GM18858 (cell line): ENCODE results near the gene RAPGEF3.
A peak's percentile ranks its signal among the peaks of the same experiment; 100 is the strongest.

Experiments
- ATAC-seq: cut with Tn5 transposase; IDR thresholded peaks from one replicate; pipeline ENCODE4 v1.9.1; 2021; ENCODE audit not compliant: unreplicated experiment

RAPGEF3 gene

GRCh38 chr12:47725893-47726292, 32.8 kb downstream of the RAPGEF3 start:
- ATAC-seq: peak; percentile 91

GRCh38 chr12:47725091-47725772, 33.4 kb downstream of the RAPGEF3 start, which contains the start of gene ENDOU:
Gene ENDOU, minus strand, starts transcription at chr12:47725490. Its CDS starts 77 bp downstream, at chr12:47725413.
- ATAC-seq: no peak

GRCh38 chr12:47722941-47723631, 35.6 kb downstream of the RAPGEF3 start:
- ATAC-seq: no peak

- no peak for ATAC-seq
These were observed 36.4 kb downstream of the RAPGEF3 start for GRCh38 chr12:47722136-47722834.

GRCh38 chr12:47721431-47721973, 37.2 kb downstream of the RAPGEF3 start:
- ATAC-seq: no peak

GRCh38 chr12:47718531-47718930, 40.1 kb downstream of the RAPGEF3 start:
- no peak for ATAC-seq

GRCh38 chr12:47717443-47718193, 41.1 kb downstream of the RAPGEF3 start:
- ATAC-seq: no peak

- ATAC-seq: no peak
These were observed 41.6 kb downstream of the RAPGEF3 start for GRCh38 chr12:47717046-47717442.

GRCh38 chr12:47715877-47716548, 42.7 kb downstream of the RAPGEF3 start:
- ATAC-seq: no peak

- peak; percentile 77 for ATAC-seq
These were observed 43.2 kb downstream of the RAPGEF3 start for GRCh38 chr12:47715393-47715876.

GRCh38 chr12:47714826-47715386, 43.8 kb downstream of the RAPGEF3 start:
- no peak for ATAC-seq

- ATAC-seq: no peak
These were observed 46.5 kb downstream of the RAPGEF3 start for GRCh38 chr12:47712171-47712570.

GRCh38 chr12:47711448-47711847, 47.2 kb downstream of the RAPGEF3 start:
- ATAC-seq: no peak

- ATAC-seq: no peak
These were observed 48.4 kb downstream of the RAPGEF3 start for GRCh38 chr12:47710278-47710677.

GRCh38 chr12:47709671-47710070, 49.0 kb downstream of the RAPGEF3 start:
- ATAC-seq: no peak

- ATAC-seq: no peak
These were observed 49.4 kb downstream of the RAPGEF3 start for GRCh38 chr12:47709237-47709636.

- no peak for ATAC-seq
These were observed 50.7 kb downstream of the RAPGEF3 start for GRCh38 chr12:47707905-47708543.

GRCh38 chr12:47707355-47707754, 51.3 kb downstream of the RAPGEF3 start:
- ATAC-seq: no peak
